ENCODE data around the gene SLC23A3. TPM values are rescaled to one million over a fixed set of nuclear protein-coding genes. Genes with fewer than 3 reads are reported as not detected.

Gene SLC23A3
- total RNA-seq, 1 donor from 2014 or later = 5.4 TPM

DNA sequence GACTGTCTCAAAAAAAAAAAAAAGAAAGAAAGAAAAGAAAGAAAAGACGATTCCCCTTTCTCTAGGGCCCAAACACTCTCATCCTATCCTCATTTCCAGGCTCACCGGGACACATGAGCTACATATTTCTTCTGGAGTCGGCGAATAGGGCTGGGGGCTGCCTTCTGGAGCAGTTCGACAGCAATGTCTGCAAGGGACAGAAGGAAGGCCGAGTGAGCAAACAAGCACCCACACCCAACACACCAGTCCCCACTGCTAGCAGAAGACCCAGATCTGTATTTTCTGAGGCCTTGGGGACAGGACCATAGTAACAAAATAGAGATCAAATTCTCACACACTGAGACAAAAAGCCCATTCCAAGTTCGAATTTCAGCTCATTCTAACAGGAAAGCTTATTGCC lies 5.7 kb upstream of the SLC23A3 start:
- Histone ChIP-seq H3K27ac (peak overlapping the region; percentile 99), H3K36me3 (peaks cover 0 to 41% of the 10 kb centered on the region in 2 donors), H3K4me1 (peaks cover 33% of the 10 kb centered on the region), H3K4me3 (peak overlapping the region; percentile 71 to 93), H3K27me3 (no peaks in the 10 kb centered on the region), H3K9me3 (no peaks in the 10 kb centered on the region)
- TF ChIP-seq, protein P1, sequence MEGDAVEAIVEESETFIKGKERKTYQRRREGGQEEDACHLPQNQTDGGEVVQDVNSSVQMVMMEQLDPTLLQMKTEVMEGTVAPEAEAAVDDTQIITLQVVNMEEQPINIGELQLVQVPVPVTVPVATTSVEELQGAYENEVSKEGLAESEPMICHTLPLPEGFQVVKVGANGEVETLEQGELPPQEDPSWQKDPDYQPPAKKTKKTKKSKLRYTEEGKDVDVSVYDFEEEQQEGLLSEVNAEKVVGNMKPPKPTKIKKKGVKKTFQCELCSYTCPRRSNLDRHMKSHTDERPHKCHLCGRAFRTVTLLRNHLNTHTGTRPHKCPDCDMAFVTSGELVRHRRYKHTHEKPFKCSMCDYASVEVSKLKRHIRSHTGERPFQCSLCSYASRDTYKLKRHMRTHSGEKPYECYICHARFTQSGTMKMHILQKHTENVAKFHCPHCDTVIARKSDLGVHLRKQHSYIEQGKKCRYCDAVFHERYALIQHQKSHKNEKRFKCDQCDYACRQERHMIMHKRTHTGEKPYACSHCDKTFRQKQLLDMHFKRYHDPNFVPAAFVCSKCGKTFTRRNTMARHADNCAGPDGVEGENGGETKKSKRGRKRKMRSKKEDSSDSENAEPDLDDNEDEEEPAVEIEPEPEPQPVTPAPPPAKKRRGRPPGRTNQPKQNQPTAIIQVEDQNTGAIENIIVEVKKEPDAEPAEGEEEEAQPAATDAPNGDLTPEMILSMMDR (IDR thresholded peaks at IDR 0.05) = no peak
- TF ChIP-seq POLR2A (IDR thresholded peaks at IDR 0.05) = no peak
- TF ChIP-seq POLR2AphosphoS5 (IDR thresholded peaks at IDR 0.05; ENCODE audit: insufficient read depth in 1 of 2, low read depth in 1 of 2) = no peak
- intact Hi-C loops (cut with DNase I) = no loop called here
- peak in 1 of 2 donors; percentile 71 for DNase-seq (ENCODE audit: extremely low spot score in 2 of 2)

DNA sequence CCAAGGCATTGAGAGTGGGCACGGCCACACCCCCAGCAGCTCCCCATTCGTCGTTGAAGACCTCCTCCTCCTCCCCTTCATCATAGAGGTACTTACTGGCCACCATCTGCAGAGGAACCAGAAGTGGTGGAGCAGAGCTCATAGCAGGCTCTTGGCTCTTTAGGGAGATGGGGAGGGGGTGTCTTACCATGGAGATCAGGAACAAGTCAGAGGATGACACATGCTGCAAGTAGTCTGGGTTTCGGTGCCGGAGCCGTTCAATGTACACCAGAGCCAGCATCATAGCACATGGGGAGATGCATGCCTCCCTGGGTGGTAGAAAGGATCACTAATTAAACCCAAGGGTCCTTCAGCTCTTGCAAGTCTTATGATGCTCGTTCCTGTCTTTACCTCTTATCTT lies 5.0 kb upstream of the SLC23A3 start:
- H3K27ac ChIP-seq = peak overlapping the region; percentile 22
- TF ChIP-seq POLR2A (IDR thresholded peaks at IDR 0.05) (no peak), POLR2AphosphoS5 (IDR thresholded peaks at IDR 0.05; ENCODE audit: insufficient read depth in 1 of 2, low read depth in 1 of 2) (no peak)
- TF ChIP-seq, protein P1 (IDR thresholded peaks at IDR 0.05) = no peak
- peaks cover 0 to 34% of the 10 kb centered on the region in 2 donors for H3K36me3 ChIP-seq
- H3K9me3 ChIP-seq = no peaks in the 10 kb centered on the region
- H3K4me3 ChIP-seq = no peak overlapping the region
- DNase-seq (ENCODE audit: extremely low spot score in 2 of 2) = peak in 1 of 2 donors; percentile 78
- no peaks in the 10 kb centered on the region for H3K27me3 ChIP-seq
- H3K4me1 ChIP-seq = peaks cover 30% of the 10 kb centered on the region
- intact Hi-C loops (cut with DNase I) = no loop called here

DNA sequence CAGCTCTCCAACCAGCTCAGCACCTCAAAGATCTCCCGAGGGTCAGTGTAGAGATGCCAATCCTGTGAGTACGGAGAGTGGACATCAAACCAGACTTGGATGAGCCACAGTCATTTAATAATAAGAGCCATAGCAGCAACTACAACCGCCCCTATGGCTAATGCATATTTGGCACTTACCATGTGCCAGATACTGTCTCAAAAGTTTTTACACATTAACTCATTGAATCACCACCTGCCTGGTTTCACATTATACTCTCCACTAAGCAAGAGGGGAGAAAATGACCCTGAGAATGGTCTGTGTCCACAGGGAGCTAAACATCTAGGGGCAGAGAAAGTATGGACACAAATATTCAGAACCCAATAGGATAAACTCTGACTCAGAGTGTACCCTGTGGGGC lies 4.3 kb upstream of the SLC23A3 start:
- Histone ChIP-seq H3K4me1 (peaks cover 23% of the 10 kb centered on the region), H3K36me3 (peaks cover 0 to 30% of the 10 kb centered on the region in 2 donors), H3K27me3 (no peaks in the 10 kb centered on the region), H3K27ac (no peak overlapping the region), H3K9me3 (no peaks in the 10 kb centered on the region), H3K4me3 (no peak overlapping the region)
- DNase-seq (ENCODE audit: extremely low spot score in 2 of 2) = peak in 1 of 2 donors; percentile 44
- intact Hi-C loops (cut with DNase I) = no loop called here
- TF ChIP-seq, protein P1 (IDR thresholded peaks at IDR 0.05) = no peak
- TF ChIP-seq POLR2AphosphoS5 (IDR thresholded peaks at IDR 0.05; ENCODE audit: insufficient read depth in 1 of 2, low read depth in 1 of 2) = no peak
- no peak for TF ChIP-seq POLR2A (IDR thresholded peaks at IDR 0.05)

DNA sequence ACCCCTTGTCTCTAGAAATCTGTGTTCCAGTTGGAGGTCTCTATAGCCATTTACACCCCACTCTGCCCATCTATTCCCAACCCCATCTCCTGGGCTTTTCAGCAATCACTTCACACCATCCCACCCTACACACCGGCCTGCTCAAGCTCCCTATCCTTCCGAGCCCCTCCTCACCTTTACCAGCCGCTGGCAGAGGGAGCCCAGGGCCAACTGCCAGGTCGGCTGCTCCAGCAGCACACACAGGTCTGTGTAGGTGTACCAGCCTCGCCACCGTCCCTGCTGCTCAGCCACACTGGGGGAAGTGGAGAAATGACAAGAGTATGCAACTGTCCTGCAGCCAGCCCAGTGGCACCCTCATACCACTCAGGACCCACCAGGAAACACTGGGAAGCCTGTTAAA lies 3.3 kb upstream of the SLC23A3 start:
- peaks cover 0 to 30% of the 10 kb centered on the region in 2 donors for H3K36me3 ChIP-seq
- no peak overlapping the region for H3K27ac ChIP-seq
- no peaks in the 10 kb centered on the region for H3K9me3 ChIP-seq
- no peak overlapping the region for H3K4me3 ChIP-seq
- no peaks in the 10 kb centered on the region for H3K27me3 ChIP-seq
- peak in 1 of 2 donors; percentile 81 for DNase-seq (ENCODE audit: extremely low spot score in 2 of 2)
- TF ChIP-seq, protein P1 (IDR thresholded peaks at IDR 0.05) = no peak
- TF ChIP-seq POLR2AphosphoS5 (IDR thresholded peaks at IDR 0.05; ENCODE audit: insufficient read depth in 1 of 2, low read depth in 1 of 2) (no peak), POLR2A (IDR thresholded peaks at IDR 0.05) (no peak)
- H3K4me1 ChIP-seq = peaks cover 16% of the 10 kb centered on the region
- intact Hi-C loops (cut with DNase I) = no loop called here

DNA sequence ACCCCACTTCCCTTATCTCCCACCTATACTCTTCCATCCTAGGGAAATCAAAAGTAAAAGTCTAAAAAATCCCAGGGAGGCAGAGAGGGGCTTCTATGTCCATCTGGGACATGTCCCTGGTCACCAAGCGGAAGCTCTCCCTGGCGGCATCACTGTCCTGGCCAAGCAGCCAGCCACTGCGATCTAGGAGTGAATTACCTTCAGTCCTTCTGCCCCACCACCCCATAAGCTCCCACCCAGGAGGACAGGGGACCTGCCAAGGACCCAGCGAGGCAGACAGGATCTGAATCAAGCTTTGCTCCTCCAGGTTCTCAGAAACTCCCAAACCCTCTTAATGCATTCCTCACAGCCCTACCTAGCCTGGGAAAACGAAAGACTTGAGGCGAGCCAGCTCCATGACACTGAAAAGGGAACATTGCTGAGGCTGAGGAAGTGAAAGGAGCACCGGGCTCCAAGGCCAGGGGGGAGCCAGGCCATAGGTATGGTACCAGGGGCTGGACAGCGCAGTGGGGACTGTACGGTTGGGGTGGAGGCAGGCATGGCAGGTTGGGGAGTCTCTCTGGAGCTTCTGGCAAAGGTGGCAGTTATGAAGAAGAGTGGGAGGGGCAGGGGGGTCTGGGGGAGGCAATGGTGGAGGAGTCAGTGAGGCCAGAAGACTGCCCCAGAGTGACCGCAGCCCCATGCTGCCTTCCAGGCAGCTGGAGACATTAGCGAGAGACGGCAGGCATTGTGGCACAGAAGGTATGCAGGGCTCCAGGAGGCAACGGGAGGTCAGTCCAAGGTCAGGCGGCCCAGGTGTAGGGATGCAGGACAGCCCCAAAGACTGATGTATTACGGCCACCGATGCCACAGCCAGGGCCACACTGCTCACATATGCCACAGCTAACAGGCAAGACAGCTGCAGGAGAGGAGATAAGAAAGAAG lies 2.7 kb upstream of the SLC23A3 start:
- intact Hi-C loops (cut with DNase I) = no loop called here
- H3K27ac ChIP-seq = peak overlapping the region; percentile 81
- TF ChIP-seq POLR2AphosphoS5 (IDR thresholded peaks at IDR 0.05; ENCODE audit: insufficient read depth in 1 of 2, low read depth in 1 of 2) (no peak), POLR2A (IDR thresholded peaks at IDR 0.05) (no peak)
- TF ChIP-seq, protein P1 (IDR thresholded peaks at IDR 0.05) = no peak

More for the DNA sequence above, 2.7 kb upstream of the SLC23A3 start:
- Histone ChIP-seq H3K4me3 (no peak overlapping the region), H3K36me3 (peaks cover 0 to 30% of the 10 kb centered on the region in 2 donors), H3K4me1 (peaks cover 16% of the 10 kb centered on the region), H3K9me3 (no peaks in the 10 kb centered on the region), H3K27me3 (no peaks in the 10 kb centered on the region)
- DNase-seq (ENCODE audit: extremely low spot score in 2 of 2) = peak in 1 of 2 donors; percentile 85
